GM21825 (cell line): Measurements from ENCODE around the gene DOK6.
"Not testable (repeated sequence)": the region's sequence is repeated elsewhere in the genome, so short reads cannot be mapped to it uniquely, and the experiment has no call there.

ENCODE experiments used
- ATAC-seq: cut with Tn5 transposase; IDR thresholded peaks from one replicate; pipeline ENCODE4 v1.9.1; 2021; ENCODE audit warnings: mild to moderate bottlenecking, moderate library complexity; ENCODE audit not compliant: unreplicated experiment

Gene DOK6

GRCh38 chr18:69853051-69853450, 452.4 kb downstream of the DOK6 start:
- ATAC-seq = no peak

DNA sequence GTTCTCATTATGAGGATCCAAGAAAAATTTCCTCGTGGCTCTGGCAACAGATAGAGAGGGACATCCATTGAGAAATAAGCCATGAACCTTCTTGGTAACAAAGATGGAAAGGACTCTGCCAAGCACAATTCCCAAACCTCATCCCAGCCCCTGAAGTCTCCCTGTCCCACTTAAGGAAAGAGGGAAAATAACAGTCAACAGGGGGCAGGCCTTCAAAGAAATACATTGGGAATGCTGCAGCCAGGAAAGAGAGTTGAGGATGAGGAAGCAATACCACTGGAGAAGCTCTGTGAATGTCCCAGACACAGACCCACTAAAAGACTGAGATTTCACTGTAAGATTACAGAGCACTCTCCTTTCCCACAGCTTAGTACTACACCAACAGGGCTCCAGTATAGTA, 453.8 kb downstream of the DOK6 start:
- no peak for ATAC-seq

DNA sequence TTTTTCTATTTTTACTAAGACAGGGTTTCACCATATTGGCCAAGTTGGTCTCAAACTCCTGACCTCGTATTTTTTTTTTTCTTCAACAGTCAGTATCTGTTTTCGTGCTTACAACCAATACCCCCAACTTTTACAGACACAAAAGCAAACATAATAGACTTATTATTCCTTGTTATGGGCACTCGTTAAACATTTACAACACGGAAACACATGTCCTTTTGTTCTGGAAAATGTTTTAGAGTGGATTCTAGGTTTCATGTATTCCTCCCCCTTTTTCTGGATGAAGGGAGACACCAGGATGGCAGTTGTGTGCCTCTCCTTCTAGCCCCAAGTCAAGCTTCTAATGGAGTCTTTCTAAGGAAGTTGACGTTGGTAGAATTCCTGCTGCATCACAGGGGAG, 458.2 kb downstream of the DOK6 start:
- no peak for ATAC-seq

DNA sequence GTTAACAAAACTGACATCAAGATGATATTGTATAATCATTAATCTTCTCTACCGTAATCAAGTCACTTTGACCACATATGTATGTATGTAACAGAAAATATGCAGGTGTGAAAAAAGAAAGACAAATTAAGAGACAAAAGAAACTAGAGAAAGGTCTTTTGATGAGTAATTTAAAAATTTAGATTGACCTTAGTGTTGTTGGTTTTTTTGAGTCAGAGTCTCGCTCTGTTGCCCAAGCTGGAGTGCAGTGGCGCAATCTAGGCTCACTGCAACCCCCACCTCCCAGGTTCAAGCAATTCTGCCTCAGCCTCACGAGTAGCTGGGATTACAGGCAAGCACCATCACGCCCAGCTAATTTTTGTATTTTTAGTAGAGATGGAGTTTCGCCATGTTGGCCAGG, 464.1 kb downstream of the DOK6 start:
- ATAC-seq = peak; percentile 68

DNA sequence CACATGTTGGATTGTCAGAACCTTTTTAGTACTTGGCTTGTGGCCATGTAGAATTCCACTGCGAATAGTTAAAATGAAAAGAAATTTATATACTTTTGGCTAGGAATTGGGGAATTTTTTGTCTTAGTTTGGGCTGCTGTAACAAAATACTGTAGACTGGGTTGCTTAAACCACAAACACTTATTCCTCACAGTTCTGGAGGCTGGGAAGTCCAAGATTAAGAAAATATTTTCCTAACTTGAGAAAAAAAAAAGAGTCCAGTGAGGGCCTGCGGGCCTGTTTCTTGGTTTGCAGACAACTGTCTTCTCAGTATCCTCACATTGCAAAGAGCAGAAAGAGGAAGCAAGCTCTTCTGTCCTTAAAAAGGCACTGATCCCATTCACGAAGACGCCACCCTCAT, 465.1 kb downstream of the DOK6 start:
- ATAC-seq = no peak

DNA sequence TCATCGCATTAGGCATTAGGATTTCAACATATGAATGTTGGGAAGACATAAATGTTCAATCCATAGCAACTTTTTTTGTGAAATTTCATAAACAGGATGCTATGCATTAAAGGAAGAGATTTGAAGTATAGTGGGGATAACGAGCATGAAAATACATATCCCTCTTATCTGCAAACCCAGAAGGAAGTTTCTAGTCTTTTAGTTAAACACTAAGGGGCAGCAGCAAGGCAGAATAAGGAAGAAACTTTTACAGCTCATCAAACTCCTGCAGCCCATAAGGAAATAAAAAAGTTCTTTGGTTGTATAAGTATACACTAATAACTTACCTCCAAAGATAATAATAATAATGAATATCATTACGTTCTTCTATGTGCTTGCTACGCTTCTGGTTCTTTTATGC, 465.5 kb downstream of the DOK6 start:
- ATAC-seq = no peak

GRCh38 chr18:69870736-69871135, 470.0 kb downstream of the DOK6 start:
- no peak for ATAC-seq

- ATAC-seq = no peak
These were observed 470.7 kb downstream of the DOK6 start for GRCh38 chr18:69871363-69871762.

GRCh38 chr18:69872661-69873060, 472.0 kb downstream of the DOK6 start:
- no peak for ATAC-seq

DNA sequence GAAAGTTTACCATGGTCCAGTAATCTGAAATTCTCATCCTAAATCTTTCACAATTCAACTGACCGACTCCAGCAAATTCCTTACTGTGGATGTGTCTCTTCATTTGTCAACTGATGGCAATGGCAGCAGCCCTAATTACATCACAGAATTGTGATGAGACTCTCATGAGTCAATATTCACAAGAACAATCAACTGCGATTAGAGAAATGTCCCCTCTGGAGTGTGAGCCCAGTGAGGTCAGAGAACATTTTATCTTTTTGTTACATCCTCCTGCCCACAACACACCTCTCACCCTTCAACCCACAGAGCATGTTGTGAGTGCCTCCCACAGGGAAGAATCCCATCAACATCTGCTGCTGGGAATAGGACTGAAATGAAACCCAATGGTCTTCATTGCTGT, 473.4 kb downstream of the DOK6 start:
- no peak for ATAC-seq

DNA sequence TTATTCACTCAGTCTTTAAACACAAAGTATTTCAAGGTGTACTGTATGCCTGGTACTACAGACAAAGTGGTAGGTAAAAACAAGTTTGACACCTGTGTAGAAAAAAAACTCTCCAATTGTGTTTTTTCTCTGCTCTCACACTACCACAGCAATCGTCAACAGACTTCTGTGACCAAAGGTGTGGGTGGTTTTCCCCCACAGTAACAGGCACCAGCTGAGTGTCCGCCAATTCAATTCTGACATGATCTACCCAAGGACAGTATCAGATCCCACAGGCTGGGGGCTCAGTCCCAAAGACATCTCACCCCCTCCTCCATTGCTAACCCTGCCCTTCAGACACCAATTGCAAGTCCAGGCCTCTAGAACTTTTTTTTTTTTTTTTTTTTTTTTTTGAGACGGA, 475.8 kb downstream of the DOK6 start:
- ATAC-seq = no peak

DNA sequence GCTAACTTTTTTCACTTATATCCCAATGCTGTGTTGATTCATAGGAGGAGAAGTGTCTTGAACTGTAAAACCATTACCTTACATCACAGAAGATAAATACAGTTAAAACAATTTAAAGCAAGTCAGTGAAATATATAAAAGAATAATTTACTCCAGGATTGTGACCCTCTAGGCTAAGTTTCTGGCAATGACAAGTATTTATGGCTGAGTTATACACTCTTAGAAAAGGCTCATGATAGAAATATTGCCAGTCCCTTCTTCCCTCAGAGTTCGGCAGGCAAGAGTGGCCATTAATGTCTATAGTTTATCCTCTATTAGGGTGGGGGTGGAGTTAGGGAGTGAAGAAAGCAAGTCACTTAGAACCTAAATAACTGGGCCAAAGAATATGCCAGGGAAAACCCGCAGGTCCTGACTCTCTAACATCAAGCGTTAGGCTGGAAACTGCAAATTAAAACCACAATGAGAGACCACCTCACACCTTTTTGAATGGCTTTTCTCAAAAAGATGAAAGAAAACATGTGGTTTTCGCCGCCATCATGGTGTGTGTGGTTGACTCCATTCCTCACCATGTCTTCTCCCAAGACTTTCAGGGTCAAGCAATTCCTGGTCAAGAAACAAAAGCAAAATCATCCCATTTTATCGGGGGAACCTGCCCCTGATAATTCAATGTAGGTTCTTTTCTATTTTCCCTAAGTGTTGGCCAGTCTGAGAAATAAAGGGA, 477.7 kb downstream of the DOK6 start:
- no peak for ATAC-seq

- not testable (repeated sequence) for ATAC-seq
These were observed 478.4 kb downstream of the DOK6 start for GRCh38 chr18:69879051-69879450.

DNA sequence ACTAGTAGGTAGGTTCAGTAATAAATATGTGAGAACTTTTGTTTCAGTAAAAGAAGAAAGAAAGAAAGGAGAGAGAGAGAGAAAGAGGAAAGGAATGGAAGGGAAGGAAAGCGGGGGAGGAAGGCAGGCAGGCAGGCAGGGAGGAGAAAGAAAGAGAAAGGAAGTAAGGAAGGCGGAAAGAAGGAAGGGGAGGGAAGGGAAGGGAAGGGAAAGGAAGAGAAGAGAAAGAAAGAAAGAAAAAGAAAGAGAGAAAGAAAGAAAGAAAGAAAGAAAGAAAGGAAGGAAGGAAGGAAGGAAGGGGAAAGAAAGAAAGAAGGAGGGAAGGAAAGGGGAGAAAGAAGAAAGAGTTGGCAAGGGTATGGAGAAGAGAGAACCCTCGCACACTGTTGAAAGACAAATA, 479.4 kb downstream of the DOK6 start:
- ATAC-seq = no peak

- peak; percentile 44 for ATAC-seq
These were observed 482.4 kb downstream of the DOK6 start for GRCh38 chr18:69882965-69883668.

GRCh38 chr18:69883781-69884180, 483.1 kb downstream of the DOK6 start:
- ATAC-seq = no peak

DNA sequence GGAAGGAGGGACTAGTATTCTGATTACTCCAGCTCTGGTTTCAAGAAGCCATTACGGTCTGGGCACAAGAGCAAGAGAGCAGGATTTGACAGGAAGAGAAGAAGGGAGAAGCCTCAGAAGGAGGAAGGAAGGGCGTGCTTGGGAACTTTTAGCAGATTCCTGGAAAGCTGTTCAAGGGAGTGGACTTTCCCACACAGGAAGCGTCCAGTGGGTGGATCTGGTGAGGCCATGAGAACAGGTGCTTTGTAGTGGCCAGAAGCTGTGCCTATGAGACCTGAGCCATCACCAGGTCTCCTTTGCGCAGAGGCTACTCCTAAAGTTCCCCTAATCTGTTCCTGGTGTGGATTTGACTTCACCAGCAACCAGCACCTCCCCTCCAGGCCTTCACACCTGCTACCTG, 484.7 kb downstream of the DOK6 start:
- ATAC-seq = no peak

DNA sequence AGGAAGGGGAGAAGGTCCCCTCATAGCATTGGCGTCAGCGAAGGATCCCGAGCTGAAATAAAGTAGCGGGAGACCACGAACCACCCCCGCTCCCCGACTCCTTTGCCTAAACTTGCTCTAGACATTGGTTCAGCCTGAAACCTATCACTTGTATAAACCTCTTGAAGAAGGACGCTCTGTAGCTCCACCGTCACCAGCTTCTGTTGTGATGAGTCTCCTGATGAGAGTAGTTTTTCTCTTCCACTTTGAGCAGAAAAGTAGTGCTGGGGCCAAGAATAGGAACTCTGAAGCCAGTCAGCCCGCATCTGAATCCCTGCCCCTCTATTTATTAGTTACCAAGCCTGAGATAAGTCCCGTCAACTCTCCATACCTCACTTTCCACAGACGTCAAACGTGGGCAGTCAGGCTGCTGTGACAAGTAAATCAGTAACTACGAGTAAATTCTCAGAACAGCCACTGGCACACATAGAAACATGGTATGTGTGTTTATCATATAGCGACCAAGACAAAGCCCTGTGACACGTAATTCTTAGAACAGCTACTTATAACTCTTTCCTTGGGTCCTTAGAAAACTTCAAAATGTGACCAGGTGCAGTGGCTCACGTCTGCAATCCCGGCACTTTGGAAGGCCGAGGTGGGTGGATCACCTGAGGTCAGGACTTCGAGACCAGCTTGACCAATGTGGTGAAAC, 485.3 kb downstream of the DOK6 start:
- peak; percentile 76 for ATAC-seq

DNA sequence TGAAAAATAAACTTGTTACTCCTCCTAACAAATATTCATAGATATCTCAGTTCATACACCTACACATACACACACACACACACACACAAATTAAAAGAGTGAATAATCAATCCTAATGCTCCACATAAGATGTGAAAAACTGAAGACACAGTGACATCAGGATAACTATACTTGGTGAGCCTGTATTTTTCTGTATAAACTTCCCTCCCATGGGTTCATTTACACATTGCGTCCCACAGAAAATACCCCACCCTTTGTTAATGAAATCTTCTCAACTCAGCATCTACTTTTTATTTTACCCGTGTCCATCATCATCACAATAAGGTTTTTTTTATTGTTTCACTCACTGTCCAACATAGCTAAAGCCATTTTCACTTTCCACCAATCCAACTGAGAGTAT, 486.6 kb downstream of the DOK6 start:
- no peak for ATAC-seq

- ATAC-seq = no peak
These were observed 488.3 kb downstream of the DOK6 start for GRCh38 chr18:69889009-69889408.

GRCh38 chr18:69890558-69890957, 489.9 kb downstream of the DOK6 start:
- no peak for ATAC-seq

DNA sequence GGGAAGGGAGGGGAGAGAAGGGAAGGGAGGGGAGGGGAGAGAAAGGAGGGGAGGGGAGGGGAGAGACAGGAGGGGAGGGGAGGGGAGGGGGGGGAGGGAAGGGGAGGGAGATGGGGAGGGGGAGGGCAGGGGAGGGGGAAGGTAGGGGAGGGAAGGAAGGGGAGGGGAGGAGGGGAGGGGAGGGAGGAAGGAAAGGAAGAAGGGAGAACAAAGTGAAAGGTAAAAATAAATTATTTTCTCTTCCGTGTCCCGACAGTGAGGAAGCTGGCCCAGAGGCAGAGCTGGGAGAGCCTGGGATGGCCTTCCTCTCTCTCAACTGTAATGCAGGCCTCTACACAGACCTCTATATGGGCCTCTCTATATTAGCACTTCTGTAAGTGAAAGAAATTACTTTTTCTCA, 493.8 kb downstream of the DOK6 start:
- ATAC-seq = no peak
